IMR-90 (cell line): Measurements from ENCODE around the gene CDON. TPM values are rescaled to one million over a fixed set of nuclear protein-coding genes. Genes with fewer than 3 reads are reported as not detected.

Source experiments
- ATAC-seq: fragments of 200-7000 bp; cut with Tn5 transposase; 2 replicates; pipeline ENCODE4 v1.9.1; 2020; ENCODE audit warnings: low read depth, mild to moderate bottlenecking, moderate library complexity
- BruUV-seq: library from RNA; stranded (reverse); fragments of 400-500 nt; replicated peaks from 2 replicates; lab custom pipeline; 2021; lab: Mats Ljungman, UMichigan
- CTCF ChIA-PET: fragments of 300-600 bp; formaldehyde crosslinking; extraction: SDS; loops from one replicate; lab custom pipeline; 2021; ENCODE audit warnings: antibody characterized with exemption; lab: Yijun Ruan, JAX
- POLR2A ChIA-PET: fragments of 300-600 bp; sonication (Branson Sonifier 250); formaldehyde crosslinking; loops from one replicate; lab custom pipeline; 2022; ENCODE audit warnings: antibody characterized with exemption; ENCODE audit not compliant: unreplicated experiment; lab: Charles Lee
- DNase-seq: peaks from one replicate; pipeline ENCODE4 v3.0.0; 2013
- H2AFZ ChIP-seq: replicated peaks from 2 replicates; pipeline ENCODE3; 2013; ENCODE audit warnings: low read length, mild to moderate bottlenecking; ENCODE audit not compliant: poor library complexity
- H2AK5ac ChIP-seq: 2 replicates; pipeline ENCODE4 v1.6.1; 2013; ENCODE audit warnings: low read depth, low read length, inconsistent platforms
- H2AK9ac ChIP-seq: replicated peaks from 2 replicates; pipeline ENCODE3; 2013; ENCODE audit warnings: mild to moderate bottlenecking, low read depth, low read length, moderate library complexity; ENCODE audit not compliant: poor library complexity
- H2BK120ac ChIP-seq: 2 replicates; pipeline ENCODE4 v1.6.1; 2013; ENCODE audit warnings: low read depth, low read length, inconsistent platforms
- H2BK15ac ChIP-seq: 3 replicates; pipeline ENCODE4 v1.6.1; 2013; ENCODE audit warnings: low read depth, low read length, inconsistent platforms
- H2BK20ac ChIP-seq: 2 replicates; pipeline ENCODE4 v1.6.1; 2013; ENCODE audit warnings: low read depth, mild to moderate bottlenecking, inconsistent platforms, low read length, moderate library complexity
- H2BK5ac ChIP-seq: 2 replicates; pipeline ENCODE4 v1.6.1; 2013; ENCODE audit warnings: mild to moderate bottlenecking, low read depth, low read length, inconsistent platforms; ENCODE audit not compliant: poor library complexity, severe bottlenecking
- H3K14ac ChIP-seq: replicated peaks from 2 replicates; pipeline ENCODE4 v1.6.1; 2013; ENCODE audit warnings: low read depth, low read length, inconsistent platforms
- H3K18ac ChIP-seq: 2 replicates; pipeline ENCODE4 v1.6.1; 2013; ENCODE audit warnings: low read depth, low read length, control low read depth
- H3K23ac ChIP-seq: 2 replicates; pipeline ENCODE4 v1.6.1; 2013; ENCODE audit warnings: low read depth, low read length, inconsistent platforms
- H3K27ac ChIP-seq: 2 replicates; pipeline ENCODE4 v1.5.1; 2013; ENCODE audit warnings: mild to moderate bottlenecking, control low read depth, low read length; ENCODE audit not compliant: insufficient read depth
- H3K27me3 ChIP-seq: 2 replicates; pipeline ENCODE4 v1.6.1; 2013; ENCODE audit warnings: low read length; ENCODE audit not compliant: control insufficient read depth, insufficient read depth
- H3K36me3 ChIP-seq: 2 replicates; pipeline ENCODE4 v1.6.1; 2013; ENCODE audit warnings: low read length, mixed read lengths; ENCODE audit not compliant: control insufficient read depth, insufficient read depth
- H3K4ac ChIP-seq: 2 replicates; pipeline ENCODE4 v1.6.1; 2013; ENCODE audit warnings: low read depth, low read length, inconsistent platforms
- H3K4me1 ChIP-seq: 2 replicates; pipeline ENCODE4 v1.6.1; 2013; ENCODE audit warnings: low read length, mixed read lengths; ENCODE audit not compliant: control insufficient read depth, insufficient read depth
- H3K4me2 ChIP-seq: 2 replicates; pipeline ENCODE4 v1.6.1; 2013; ENCODE audit warnings: low read depth, mild to moderate bottlenecking, control low read depth, low read length, moderate library complexity
- H3K4me3 ChIP-seq: 2 replicates; pipeline ENCODE4 v1.5.1; 2013; ENCODE audit warnings: low read depth, mild to moderate bottlenecking, control low read depth, low read length, moderate library complexity; ENCODE audit not compliant: insufficient read depth
- H3K56ac ChIP-seq: 2 replicates; pipeline ENCODE4 v1.6.1; 2013; ENCODE audit warnings: low read length, inconsistent platforms; ENCODE audit not compliant: insufficient read depth; ENCODE audit errors: extremely low read depth
- H3K79me1 ChIP-seq, 2 experiments: 2 replicates each; pipeline ENCODE4 v1.6.1; 2013; ENCODE audit warnings: low read length in 2 of 2, inconsistent platforms in 1 of 2, low read depth in 1 of 2
- H3K9ac ChIP-seq: 2 replicates; pipeline ENCODE4 v1.6.1; 2013; ENCODE audit warnings: low read depth, low read length, control low read depth
- H3K9me1 ChIP-seq: 2 replicates; pipeline ENCODE4 v1.6.1; 2013; ENCODE audit warnings: low read length, inconsistent platforms; ENCODE audit not compliant: insufficient read depth
- H3K9me3 ChIP-seq: 2 replicates; pipeline ENCODE4 v1.6.1; 2013; ENCODE audit warnings: low read length; ENCODE audit not compliant: control insufficient read depth, insufficient read depth
- H4K20me1 ChIP-seq: 2 replicates; pipeline ENCODE4 v1.6.1; 2013; ENCODE audit warnings: low read length, inconsistent platforms; ENCODE audit not compliant: insufficient read depth
- H4K5ac ChIP-seq: 2 replicates; pipeline ENCODE4 v1.6.1; 2013; ENCODE audit warnings: mild to moderate bottlenecking, low read depth, low read length, control low read depth
- H4K8ac ChIP-seq, 2 experiments: 2 replicates each; pipeline ENCODE4 v1.6.1; 2013; ENCODE audit warnings: low read depth in 2 of 2, low read length in 2 of 2, control low read depth in 1 of 2, inconsistent platforms in 1 of 2
- H4K91ac ChIP-seq: 2 replicates; pipeline ENCODE4 v1.6.1; 2013; ENCODE audit warnings: low read depth, low read length, inconsistent platforms; ENCODE audit not compliant: insufficient read depth
- CEBPB ChIP-seq: IDR thresholded peaks from 2 replicates; pipeline ENCODE4 v1.6.1; 2012; ENCODE audit warnings: low read depth, low read length, improper control_type of control experiment
- CHD1 ChIP-seq: IDR thresholded peaks from 2 replicates; pipeline ENCODE4 v1.6.1; 2012; ENCODE audit warnings: low read depth, low read length, improper control_type of control experiment
- NFE2L2 ChIP-seq: fragments of 150-350 bp; IDR thresholded peaks from 2 replicates; pipeline ENCODE4 v1.6.1; 2016; ENCODE audit warnings: low read depth, mild to moderate bottlenecking, low read length
- RCOR1 ChIP-seq: IDR thresholded peaks from 2 replicates; pipeline ENCODE4 v1.6.1; 2012; ENCODE audit warnings: mild to moderate bottlenecking, low read length, improper control_type of control experiment; ENCODE audit not compliant: insufficient replicate concordance
- SMC3 ChIP-seq: fragments of 150-350 bp; IDR thresholded peaks from 2 replicates; pipeline ENCODE4 v1.6.1; 2016; ENCODE audit warnings: low read depth, mild to moderate bottlenecking, antibody characterized with exemption, low read length, moderate library complexity
- WGBS, 2 experiments: methylation state at CpG; one replicate each; pipeline versions ENCODE4 v1.1.5 to v1.1.7; 2013; ENCODE audit warnings: missing lambda C conversion rate in 2 of 2; ENCODE audit not compliant: insufficient read length in 1 of 2; ENCODE audit errors: extremely low coverage in 2 of 2; 5-methylcytosine and 5-hydroxymethylcytosine counted together
- dilution Hi-C: fragments of 300-500 bp; cut with HindIII; formaldehyde crosslinking; loops from one replicate; pipeline ENCODE4 v1.14.3; 2018; ENCODE audit warnings: low sequenced_read_pairs; ENCODE audit not compliant: unreplicated experiment
- in situ Hi-C: fragments of 300-500 bp; cut with MboI; formaldehyde crosslinking; loops from 3 replicates; pipeline ENCODE4 v1.14.3; 2019; ENCODE audit warnings: low sequenced_read_pairs, inconsistent platforms, mixed read lengths
- intact Hi-C: fragments of 100-400 bp; cut with micrococcal nuclease; formaldehyde crosslinking; loops from 2 replicates; pipeline ENCODE4 v1.10.0; 2022
- polyA plus RNA-seq, 3 experiments: library from polyadenylated mRNA; depleted of rRNA; stranded (reverse); fragments of >200 nt; gene quantifications; 2 replicates each; pipeline ENCODE4 v1.2.3, GENCODE V29; 2012; ENCODE audit warnings: low replicate concordance in 1 of 3
- total RNA-seq: library from RNA; depleted of rRNA; stranded (reverse); fragments of >200 nt; gene quantifications from 2 replicates; pipeline ENCODE4 v1.2.3, GENCODE V29; 2012

CDON gene
- total and polyA plus RNA-seq, 2 of the 4 experiments (the other 2 are of a cell fraction) = 1.2 to 3.8 TPM

DNA sequence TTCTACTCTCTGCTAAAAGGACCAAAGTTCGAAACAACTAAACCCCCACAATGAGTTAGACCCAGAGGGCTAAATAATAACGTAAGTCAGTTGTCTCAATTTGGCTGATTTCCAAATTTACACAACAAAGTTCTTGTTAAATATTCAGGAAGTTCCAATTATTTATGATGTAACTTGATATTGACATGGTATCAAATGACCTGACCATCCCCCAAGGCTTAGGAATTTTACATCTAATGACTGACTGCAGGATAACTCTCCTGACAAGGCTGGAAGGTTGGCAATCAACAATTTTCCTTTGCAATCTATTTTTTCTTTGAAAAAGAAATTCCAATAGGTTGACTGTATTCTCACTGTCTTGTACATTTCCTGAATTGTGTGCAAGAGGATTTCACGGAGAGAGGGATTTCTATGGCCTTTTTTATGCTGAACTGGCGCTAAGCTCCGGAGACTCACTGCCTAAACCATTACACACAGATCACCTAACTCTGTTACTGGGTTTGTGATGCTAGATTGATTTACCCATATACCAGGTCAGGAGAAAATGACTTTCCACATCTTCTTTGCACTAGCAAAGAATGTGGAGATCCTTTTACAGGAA is 9.6 kb upstream of the CDON start:
- Histone ChIP-seq H2AFZ (no peak overlapping the region), H3K4me2 (no peak overlapping the region), H2AK9ac (no peak overlapping the region), H3K23ac (no peak overlapping the region), H2BK15ac (no peak overlapping the region), H2BK120ac (no peak overlapping the region), H3K9ac (no peak overlapping the region), H3K9me3 (no peaks in the 10 kb centered on the region), H3K4me1 (no peaks in the 10 kb centered on the region), H3K36me3 (no peaks in the 10 kb centered on the region), H3K56ac (no peak overlapping the region), H3K79me1 (no peaks in the 10 kb centered on the region), H3K4me3 (no peak overlapping the region), H4K5ac (no peak overlapping the region), H3K14ac (no peak overlapping the region), H2BK20ac (no peak overlapping the region), H3K27me3 (peaks cover 11% of the 10 kb centered on the region), H3K18ac (no peak overlapping the region), H2BK5ac (no peak overlapping the region), H4K91ac (no peak overlapping the region), H4K20me1 (no peaks in the 10 kb centered on the region), H2AK5ac (no peak overlapping the region), H3K9me1 (no peaks in the 10 kb centered on the region), H4K8ac (no peak overlapping the region), H3K4ac (no peak overlapping the region), H3K27ac (no peak overlapping the region)
- POLR2A ChIA-PET = no interaction called here
- in situ Hi-C loops (no loop called here), intact Hi-C loops (no loop called here), dilution Hi-C loops (no loop called here)
- CTCF ChIA-PET = no interaction called here
- TF ChIP-seq NFE2L2 = no peak
- no peak for TF ChIP-seq RCOR1
- no peak for TF ChIP-seq CHD1
- no peak for TF ChIP-seq CEBPB
- no peak for TF ChIP-seq SMC3
- BruUV-seq = no TSS peak
- no CpG with 5 or more reads among the region's 5 CpGs for WGBS, 2 experiments
- ATAC-seq = no peak
- DNase-seq = no peak
